HG03442 (cell line): ENCODE results near the gene STARD3NL.
"Not testable (repeated sequence)": the region's sequence is repeated elsewhere in the genome, so short reads cannot be mapped to it uniquely, and the experiment has no call there.

ENCODE experiments used
- ATAC-seq: cut with Tn5 transposase; IDR thresholded peaks from one replicate; pipeline ENCODE4 v1.9.1; 2021; ENCODE audit warnings: mild to moderate bottlenecking, moderate library complexity; ENCODE audit not compliant: unreplicated experiment

The STARD3NL gene

GRCh38 chr7:38220452-38220851, 42.4 kb downstream of the STARD3NL start:
- no peak for ATAC-seq

- peak; percentile 58 for ATAC-seq
Observed at GRCh38 chr7:38222481-38223096, 44.5 kb downstream of the STARD3NL start.

GRCh38 chr7:38223306-38223705, 45.3 kb downstream of the STARD3NL start:
- no peak for ATAC-seq

- ATAC-seq = no peak
Observed at GRCh38 chr7:38224392-38224791, 46.3 kb downstream of the STARD3NL start.

GRCh38 chr7:38229386-38229785, 51.3 kb downstream of the STARD3NL start:
- ATAC-seq = no peak

- ATAC-seq = no peak
Observed at GRCh38 chr7:38229884-38230642, 52.0 kb downstream of the STARD3NL start.

- ATAC-seq = peak; percentile 90
Observed at GRCh38 chr7:38232502-38233366, 54.7 kb downstream of the STARD3NL start.

- not testable (repeated sequence) for ATAC-seq
Observed at GRCh38 chr7:38234759-38235158, 56.7 kb downstream of the STARD3NL start.

- no peak for ATAC-seq
Observed at GRCh38 chr7:38235606-38236005, 57.6 kb downstream of the STARD3NL start.

GRCh38 chr7:38239129-38239528, 61.1 kb downstream of the STARD3NL start:
- not testable (repeated sequence) for ATAC-seq

- ATAC-seq = no peak
Observed at GRCh38 chr7:38241071-38241470, 63.0 kb downstream of the STARD3NL start.

- ATAC-seq = no peak
Observed at GRCh38 chr7:38242814-38243213, 64.8 kb downstream of the STARD3NL start.

GRCh38 chr7:38243345-38243744, 65.3 kb downstream of the STARD3NL start:
- ATAC-seq = not testable (repeated sequence)

- no peak for ATAC-seq
Observed at GRCh38 chr7:38244516-38244915, 66.5 kb downstream of the STARD3NL start.

- no peak for ATAC-seq
Observed at GRCh38 chr7:38245409-38245977, 67.4 kb downstream of the STARD3NL start.

- no peak for ATAC-seq
Observed at GRCh38 chr7:38248069-38248567, 70.1 kb downstream of the STARD3NL start.

GRCh38 chr7:38249849-38250248, 71.8 kb downstream of the STARD3NL start:
- ATAC-seq = not testable (repeated sequence)

- no peak for ATAC-seq
Observed at GRCh38 chr7:38257350-38257677, 79.3 kb downstream of the STARD3NL start.

GRCh38 chr7:38259157-38259556, 81.1 kb downstream of the STARD3NL start:
- ATAC-seq = not testable (repeated sequence)

GRCh38 chr7:38261601-38262000, 83.6 kb downstream of the STARD3NL start:
- not testable (repeated sequence) for ATAC-seq

GRCh38 chr7:38262026-38262425, 84.0 kb downstream of the STARD3NL start:
- ATAC-seq = not testable (repeated sequence)
